Thyroid gland (tissue), 4 donors: ENCODE results near the gene GLRB. TPM values are rescaled to one million over a fixed set of nuclear protein-coding genes. Genes with fewer than 3 reads are reported as not detected.
A peak's percentile ranks its signal among the peaks of the same experiment; 100 is the strongest.

ENCODE experiments used
- DNase-seq, 2 donors: peaks; one replicate each; pipeline ENCODE4 v3.0.0-alpha.2; 2019
- H3K27ac ChIP-seq, 3 donors: fragments of 200-600 bp; sonication (generic); 1 replicate in 2 of 3; 2 replicates in 1 of 3; pipeline ENCODE4 v1.5.1; 2016 to 2019; ENCODE audit warnings: mild to moderate bottlenecking in 1 of 3, moderate library complexity in 1 of 3
- H3K27me3 ChIP-seq: fragments of 200-600 bp; sonication (generic); one replicate; pipeline ENCODE4 v1.5.1; 2019
- H3K36me3 ChIP-seq, 2 donors: fragments of 200-600 bp; sonication (generic); one replicate each; pipeline ENCODE4 v1.5.1; 2016 to 2019
- H3K4me1 ChIP-seq, 2 donors: fragments of 200-600 bp; sonication (generic); one replicate each; pipeline ENCODE4 v1.5.1; 2017 to 2019
- H3K4me3 ChIP-seq, 3 donors: fragments of 200-600 bp; sonication (generic); replicated peaks in 1 of 3; 1 replicate in 2 of 3; 2 replicates in 1 of 3; pipeline ENCODE4 v1.5.1; 2016; ENCODE audit warnings: mild to moderate bottlenecking in 1 of 3
- H3K9me3 ChIP-seq: fragments of 200-600 bp; sonication (generic); one replicate; pipeline ENCODE4 v1.5.1; 2017
- CTCF ChIP-seq, 6 experiments: fragments of 200-600 bp in 3 of 6; fragments of 450-650 bp in 3 of 6; sonication (generic) in 3 of 6; IDR thresholded peaks; one replicate each; pipeline ENCODE4 v1.5.1; 2016 to 2019; ENCODE audit warnings: antibody characterized with exemption in 6 of 6, mild to moderate bottlenecking in 2 of 6, inconsistent platforms in 1 of 6, moderate library complexity in 1 of 6
- POLR2A ChIP-seq, 2 donors: fragments of 450-650 bp; IDR thresholded peaks; one replicate each; pipeline ENCODE4 v1.6.1; 2017; ENCODE audit warnings: antibody characterized with exemption in 2 of 2, mild to moderate bottlenecking in 2 of 2, moderate library complexity in 1 of 2
- WGBS, 2 donors: methylation state at CpG; one replicate each; pipeline ENCODE4 v1.1.5; 2017; 5-methylcytosine and 5-hydroxymethylcytosine counted together
- intact Hi-C: fragments of 100-400 bp; cut with DNase I; formaldehyde crosslinking; loops from one replicate; pipeline ENCODE4 v1.15.1; 2023
- total RNA-seq, 4 donors: library from RNA; depleted of rRNA; stranded (reverse); fragments of >200 nt; gene quantifications; one replicate each; pipeline ENCODE4 v1.2.3, GENCODE V29; 2016

GLRB gene
- total RNA-seq, 4 donors from 2014 or later: 0.54 to 5.1 (median 0.94) TPM

GRCh38 chr4:157075401-157075800, 549 bp upstream of the GLRB start:
- no peak overlapping the region for H3K4me3 ChIP-seq
- no peak for DNase-seq
- TF ChIP-seq POLR2A (IDR thresholded peaks at IDR 0.05): no peak
- TF ChIP-seq CTCF (IDR thresholded peaks at IDR 0.05): no peak
- no peaks in the 10 kb centered on the region for H3K36me3 ChIP-seq
- peaks cover 0 to 5% of the 10 kb centered on the region in 2 donors for H3K4me1 ChIP-seq
- WGBS, 2 donors: 89 to 91% methylated on average over 2 of the region's 2 CpGs
- H3K27ac ChIP-seq: no peak overlapping the region
- H3K27me3 ChIP-seq: no peaks in the 10 kb centered on the region
- intact Hi-C loops: no loop called here
- no peaks in the 10 kb centered on the region for H3K9me3 ChIP-seq

GRCh38 chr4:157076578-157076947, 613 bp downstream of the GLRB start:
- intact Hi-C loops: no loop called here
- no peaks in the 10 kb centered on the region for H3K27me3 ChIP-seq
- H3K4me3 ChIP-seq: peak overlapping the region in 2 of 3 donors; percentile 19 to 41
- DNase-seq: peak; percentile 16 to 28
- no peaks in the 10 kb centered on the region for H3K9me3 ChIP-seq
- H3K27ac ChIP-seq: no peak overlapping the region
- peaks cover 0 to 5% of the 10 kb centered on the region in 2 donors for H3K4me1 ChIP-seq
- WGBS, 2 donors: 0 to 4% methylated on average over 8 of the region's 8 CpGs
- H3K36me3 ChIP-seq: no peaks in the 10 kb centered on the region
- TF ChIP-seq CTCF (IDR thresholded peaks at IDR 0.05) (no peak), POLR2A (IDR thresholded peaks at IDR 0.05) (no peak)

GRCh38 chr4:157079441-157079840, 3.5 kb downstream of the GLRB start:
- no peaks in the 10 kb centered on the region for H3K36me3 ChIP-seq
- DNase-seq: no peak
- H3K27me3 ChIP-seq: no peaks in the 10 kb centered on the region
- intact Hi-C loops: no loop called here
- WGBS, 2 donors: 95 to 97% methylated on average over 2 of the region's 2 CpGs
- no peak overlapping the region for H3K27ac ChIP-seq
- H3K4me1 ChIP-seq: peaks cover 0 to 5% of the 10 kb centered on the region in 2 donors
- no peak overlapping the region for H3K4me3 ChIP-seq
- H3K9me3 ChIP-seq: no peaks in the 10 kb centered on the region
- TF ChIP-seq POLR2A (IDR thresholded peaks at IDR 0.05) (no peak), CTCF (IDR thresholded peaks at IDR 0.05) (no peak)

- Histone ChIP-seq H3K9me3 (no peaks in the 10 kb centered on the region), H3K4me3 (no peak overlapping the region), H3K4me1 (peaks cover 0 to 5% of the 10 kb centered on the region in 2 donors), H3K36me3 (no peaks in the 10 kb centered on the region), H3K27me3 (no peaks in the 10 kb centered on the region), H3K27ac (no peak overlapping the region)
- no peak for DNase-seq
- intact Hi-C loops: no loop called here
- TF ChIP-seq POLR2A (IDR thresholded peaks at IDR 0.05): no peak
- TF ChIP-seq CTCF (IDR thresholded peaks at IDR 0.05): no peak
Measured at GRCh38 chr4:157080605-157081004, 4.7 kb downstream of the GLRB start.

- WGBS, 2 donors: 83 to 86% methylated on average over 2 of the region's 2 CpGs
- DNase-seq: no peak
- H3K4me3 ChIP-seq: no peak overlapping the region
- H3K27ac ChIP-seq: no peak overlapping the region
- no peaks in the 10 kb centered on the region for H3K27me3 ChIP-seq
- H3K4me1 ChIP-seq: no peaks in the 10 kb centered on the region
- no peaks in the 10 kb centered on the region for H3K36me3 ChIP-seq
- no peaks in the 10 kb centered on the region for H3K9me3 ChIP-seq
- TF ChIP-seq CTCF (IDR thresholded peaks at IDR 0.05) (no peak), POLR2A (IDR thresholded peaks at IDR 0.05) (no peak)
- intact Hi-C loops: no loop called here
Measured at GRCh38 chr4:157095716-157096115, 19.8 kb downstream of the GLRB start.
